ENCODE measurements around the gene PIK3C2G.

DNA sequence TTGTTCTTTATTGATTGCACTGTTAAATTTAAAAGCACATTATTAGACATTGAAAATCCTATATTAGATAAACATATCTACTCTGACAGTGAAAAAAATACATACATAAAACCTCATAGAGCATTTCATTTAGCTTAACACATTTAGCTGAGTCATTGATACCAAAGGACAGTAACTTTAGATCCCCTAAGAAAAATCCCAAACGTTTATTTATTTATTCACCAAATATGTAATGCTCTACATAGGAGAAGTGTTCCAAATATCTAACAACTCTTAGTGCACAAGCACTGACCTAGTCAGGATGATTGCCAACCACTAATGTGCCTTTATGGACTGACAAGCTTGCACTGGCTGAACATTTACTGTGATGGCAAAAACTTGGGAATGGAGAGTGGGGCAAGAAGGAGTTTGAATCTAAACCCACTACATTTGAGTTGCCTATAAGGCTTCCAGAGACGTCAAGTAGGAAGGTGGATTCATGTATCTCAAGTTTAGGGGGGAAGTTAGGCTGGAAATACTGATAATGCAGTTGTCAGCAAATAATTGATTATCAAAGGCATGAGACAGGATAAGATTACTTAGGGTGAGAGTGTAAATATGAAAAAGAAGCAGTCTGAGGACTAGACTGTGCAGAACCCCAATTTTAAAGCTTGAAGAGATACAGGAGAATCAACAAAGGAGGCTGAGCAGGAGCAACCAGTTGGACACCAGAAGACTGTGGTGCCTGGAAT, 320.1 kb downstream of the PIK3C2G start:
- no peak for TF ChIP-seq CTCF (IDR thresholded peaks at IDR 0.05)
- TF ChIP-seq SIN3A (IDR thresholded peaks at IDR 0.05; ENCODE audit: borderline replicate concordance, insufficient read depth, low read depth, low read length) = no peak
